HG02642 (cell line): ENCODE results near the gene DNAAF8.
"Not testable (repeated sequence)": the region's sequence is repeated elsewhere in the genome, so short reads cannot be mapped to it uniquely, and the experiment has no call there.

Experiments used
- ATAC-seq: cut with Tn5 transposase; IDR thresholded peaks from one replicate; pipeline ENCODE4 v1.9.1; 2021; ENCODE audit warnings: mild to moderate bottlenecking; ENCODE audit not compliant: unreplicated experiment, poor library complexity

DNAAF8 gene

DNA sequence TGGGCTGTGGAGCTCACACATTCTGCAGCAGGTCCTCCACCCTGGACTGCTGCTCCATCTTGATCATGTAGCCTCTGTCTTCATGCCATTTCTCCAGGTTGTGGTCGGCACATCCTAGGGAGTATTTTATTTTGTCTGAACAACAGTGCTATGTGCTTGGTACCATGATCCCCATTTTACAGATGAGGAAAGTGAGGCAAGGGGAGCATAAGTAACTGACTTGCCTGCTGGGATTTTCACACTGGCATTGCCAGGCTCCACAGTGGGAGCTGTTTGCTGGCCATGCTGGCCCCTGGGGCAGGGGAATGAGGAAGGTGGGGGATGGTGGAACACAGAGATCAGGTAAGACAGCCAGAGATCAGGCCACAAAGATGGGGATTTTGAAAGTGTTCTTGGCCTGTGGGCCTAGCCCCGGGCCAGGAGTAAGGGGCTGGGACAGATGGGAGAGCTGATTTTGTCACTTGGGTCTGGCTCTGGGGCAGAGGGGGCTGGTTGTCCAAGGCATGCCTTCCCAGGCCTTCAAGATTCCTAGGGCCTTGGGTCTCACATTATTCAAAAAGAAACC, 41.9 kb downstream of the DNAAF8 start:
- no peak for ATAC-seq

GRCh38 chr16:4777339-4778049, 43.2 kb downstream of the DNAAF8 start:
- no peak for ATAC-seq

- no peak for ATAC-seq
These were observed 43.7 kb downstream of the DNAAF8 start for GRCh38 chr16:4778050-4778392.

- no peak for ATAC-seq
These were observed 45.9 kb downstream of the DNAAF8 start for GRCh38 chr16:4780235-4780634.

DNA sequence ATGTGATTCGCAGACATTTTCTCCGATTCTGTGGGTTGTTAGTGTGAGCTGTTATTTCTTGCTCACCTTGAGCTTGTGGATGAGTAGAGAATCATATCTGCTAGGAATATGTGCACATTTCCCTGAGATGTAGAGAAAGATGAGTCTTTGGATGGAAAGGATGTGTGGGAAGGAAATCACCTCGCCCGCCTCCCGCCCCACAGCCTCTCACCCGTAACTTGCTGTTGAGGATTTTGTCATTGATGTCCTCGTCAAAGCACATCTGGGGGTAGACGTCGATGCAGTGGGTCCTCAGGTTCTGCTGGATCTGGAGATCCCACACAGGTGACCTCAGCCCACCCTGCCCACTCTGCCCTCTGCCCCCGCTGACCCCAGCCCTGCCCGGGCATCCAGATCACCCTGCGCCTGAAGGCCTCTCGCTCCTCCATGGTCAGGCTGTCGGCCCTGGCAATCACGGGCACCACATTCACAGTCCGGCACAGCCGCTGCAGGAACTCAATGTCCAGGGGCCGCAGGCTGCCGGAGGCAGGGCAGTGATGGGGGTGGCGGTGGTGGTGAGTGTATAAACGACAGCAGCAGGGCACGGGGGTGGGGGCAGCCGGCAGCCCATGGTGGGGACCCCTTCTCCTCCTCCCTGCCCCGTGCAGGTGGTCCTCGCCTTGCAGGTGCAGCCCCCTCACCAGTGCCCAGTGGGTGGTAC, 49.1 kb downstream of the DNAAF8 start:
- no peak for ATAC-seq

GRCh38 chr16:4783951-4784336, 49.6 kb downstream of the DNAAF8 start:
- ATAC-seq = no peak

DNA sequence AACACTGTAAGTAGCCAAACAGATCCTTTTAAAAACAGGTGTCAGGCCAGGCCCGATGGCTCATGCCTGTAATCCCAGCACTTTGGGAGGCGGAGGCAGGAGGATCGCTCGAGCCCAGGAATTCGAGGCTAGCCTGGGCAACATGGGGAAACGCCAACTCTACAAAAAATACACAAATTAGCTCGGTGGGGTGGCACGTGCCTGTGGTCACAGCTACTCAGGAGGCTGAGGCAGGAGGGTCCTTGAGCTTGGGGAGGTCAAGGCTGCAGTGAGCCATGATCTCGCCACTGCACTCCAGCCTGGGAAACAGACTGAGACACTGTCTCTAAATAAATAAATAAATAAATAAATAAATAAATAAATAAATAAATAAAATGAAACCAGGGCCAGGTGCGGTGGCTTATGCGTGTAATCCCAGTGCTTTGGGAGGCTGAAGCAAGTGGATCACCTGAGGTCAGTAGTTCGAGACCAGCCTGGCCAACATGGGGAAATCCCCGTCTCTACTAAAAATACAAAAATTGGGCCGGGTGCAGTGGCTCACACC, 50.2 kb downstream of the DNAAF8 start:
- not testable (repeated sequence) for ATAC-seq

DNA sequence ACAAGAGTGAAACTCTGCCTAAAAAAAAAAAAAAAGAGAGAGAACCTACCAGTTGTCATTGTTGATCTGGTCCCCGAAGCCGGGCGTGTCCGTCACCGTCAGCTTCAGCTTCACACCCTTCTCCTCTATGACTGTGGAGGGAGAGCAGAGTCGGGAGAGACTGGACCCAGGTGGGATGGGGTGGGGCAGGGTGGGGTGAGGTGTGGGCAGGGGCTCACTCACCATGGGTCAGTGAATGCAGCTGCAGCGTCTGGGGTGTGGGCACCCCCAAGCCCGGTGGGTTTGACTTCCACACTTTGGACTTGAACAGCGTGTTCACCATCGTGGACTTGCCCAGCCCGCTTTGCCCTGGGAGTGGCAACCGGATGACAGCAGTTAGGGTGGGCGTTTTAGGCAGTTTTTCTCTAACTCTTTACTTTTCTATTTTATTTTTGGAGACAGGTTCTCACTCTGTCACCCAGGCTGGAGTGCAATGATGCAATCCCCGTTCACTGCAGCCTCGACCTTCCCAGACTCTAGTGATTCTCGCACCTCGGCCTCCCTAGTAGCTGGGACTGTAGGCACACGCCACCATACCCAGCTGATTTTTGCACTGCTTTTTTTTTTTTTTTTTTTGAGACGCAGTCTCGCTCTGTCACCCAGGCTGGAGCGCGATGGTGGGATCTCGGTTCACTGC, 51.6 kb downstream of the DNAAF8 start:
- ATAC-seq = no peak

DNA sequence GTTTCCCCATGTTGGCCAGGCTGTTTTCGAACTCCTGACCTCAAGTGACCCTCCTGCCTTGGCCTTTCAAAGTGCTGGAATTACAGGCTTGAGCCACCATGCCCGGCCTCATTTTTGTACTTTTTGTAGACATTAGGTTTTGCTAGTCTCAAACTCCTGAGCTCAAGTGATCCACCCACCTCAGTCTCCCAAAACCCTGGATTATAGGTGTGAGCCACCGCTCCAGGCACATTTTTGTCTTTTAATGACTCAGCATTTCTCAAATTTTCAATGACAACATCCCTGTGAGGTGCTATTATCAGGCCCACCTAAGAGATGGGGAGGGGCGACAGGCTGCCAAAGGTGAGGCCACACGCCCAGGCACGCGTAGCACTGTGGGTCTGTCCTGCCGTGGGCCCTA, 52.7 kb downstream of the DNAAF8 start:
- ATAC-seq = no peak

DNA sequence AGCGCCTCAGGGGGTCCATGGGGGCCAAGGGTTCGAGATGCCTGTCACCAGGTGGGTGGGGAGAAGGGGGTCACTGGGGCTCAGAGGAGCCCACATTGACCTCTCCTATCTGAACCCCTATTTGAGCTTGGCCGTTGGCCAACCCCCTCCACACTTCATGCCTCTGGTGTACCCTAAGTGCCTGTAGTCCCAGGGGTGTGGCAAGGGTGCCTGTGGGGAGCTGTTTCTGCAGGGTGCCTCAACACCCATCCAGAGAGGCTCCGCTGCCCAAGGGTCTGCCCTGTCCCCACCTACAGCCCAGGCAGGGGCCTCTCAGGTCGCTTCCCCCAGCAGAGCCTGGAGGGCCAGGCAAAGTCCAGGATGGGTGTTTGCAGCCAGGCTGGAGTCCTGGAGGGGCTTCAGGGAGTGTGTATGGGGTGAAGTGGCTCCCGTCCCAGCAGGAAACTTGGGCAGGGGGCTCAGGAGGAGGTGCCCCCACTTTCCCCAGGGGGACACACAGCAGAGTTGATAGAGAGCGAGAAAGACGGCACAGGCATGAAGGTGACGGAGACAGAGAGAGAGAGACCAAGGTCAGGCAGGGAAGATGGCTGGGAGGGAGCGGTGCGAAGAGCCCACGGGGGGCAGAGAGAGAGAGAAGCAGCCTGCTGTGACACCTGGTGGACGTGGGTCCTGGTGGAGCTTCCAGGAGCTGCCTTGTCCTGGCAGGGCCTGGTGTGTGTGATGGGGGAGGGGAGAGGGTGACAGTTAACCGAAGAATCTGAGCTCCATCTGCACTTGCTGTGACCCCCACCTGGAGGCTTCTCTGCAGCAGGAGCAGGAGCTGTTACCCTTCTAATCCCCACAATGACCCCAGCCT, 53.5 kb downstream of the DNAAF8 start, which contains the start of gene SEPTIN12:
SEPTIN12 (minus strand) TSS at position 719 of the 856 bp plus-strand sequence; CDS start at position 19, 700 bp downstream.
- ATAC-seq = no peak

DNA sequence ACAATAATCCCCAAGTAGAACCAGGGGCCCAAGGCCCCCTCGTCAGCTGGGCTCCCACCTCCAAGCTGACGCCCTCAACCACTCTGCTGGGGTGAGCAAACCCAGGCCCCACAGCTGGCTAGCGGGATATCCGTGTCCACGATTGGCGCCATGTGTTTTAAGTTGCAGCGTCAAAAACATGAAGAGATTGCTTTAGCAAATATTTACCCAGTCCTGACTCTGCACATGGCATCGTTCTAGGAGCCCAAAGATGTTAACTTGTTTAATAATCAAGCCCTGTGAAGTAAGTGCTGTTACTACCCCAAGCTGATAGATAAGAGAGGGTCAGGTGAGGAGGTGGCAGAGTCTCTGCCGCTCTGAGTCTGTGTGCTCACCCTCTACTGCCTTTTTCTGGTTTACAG, 54.2 kb downstream of the DNAAF8 start:
- ATAC-seq = no peak

GRCh38 chr16:4788910-4789309, 54.6 kb downstream of the DNAAF8 start:
- no peak for ATAC-seq

GRCh38 chr16:4790261-4790660, 55.9 kb downstream of the DNAAF8 start:
- ATAC-seq = no peak

DNA sequence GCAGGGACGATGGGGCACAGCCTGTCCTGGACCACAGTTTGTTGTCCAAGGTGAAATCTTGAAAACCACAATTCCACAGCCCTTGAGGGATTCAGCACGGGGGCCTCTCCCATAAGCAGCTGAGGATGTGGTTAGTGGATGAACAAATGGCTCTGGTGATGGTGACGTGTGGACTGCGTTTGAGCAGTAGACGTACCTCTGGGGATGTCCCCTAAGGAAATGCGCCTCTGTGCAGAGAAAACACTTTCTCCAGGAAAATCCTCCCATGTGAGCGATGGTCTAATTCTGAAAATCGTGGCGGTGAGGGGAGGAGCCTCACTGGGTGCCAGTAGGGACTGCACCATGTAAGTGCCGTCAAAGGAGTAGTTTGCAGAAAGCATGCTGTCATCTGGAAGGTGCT, 56.5 kb downstream of the DNAAF8 start:
- ATAC-seq = no peak

DNA sequence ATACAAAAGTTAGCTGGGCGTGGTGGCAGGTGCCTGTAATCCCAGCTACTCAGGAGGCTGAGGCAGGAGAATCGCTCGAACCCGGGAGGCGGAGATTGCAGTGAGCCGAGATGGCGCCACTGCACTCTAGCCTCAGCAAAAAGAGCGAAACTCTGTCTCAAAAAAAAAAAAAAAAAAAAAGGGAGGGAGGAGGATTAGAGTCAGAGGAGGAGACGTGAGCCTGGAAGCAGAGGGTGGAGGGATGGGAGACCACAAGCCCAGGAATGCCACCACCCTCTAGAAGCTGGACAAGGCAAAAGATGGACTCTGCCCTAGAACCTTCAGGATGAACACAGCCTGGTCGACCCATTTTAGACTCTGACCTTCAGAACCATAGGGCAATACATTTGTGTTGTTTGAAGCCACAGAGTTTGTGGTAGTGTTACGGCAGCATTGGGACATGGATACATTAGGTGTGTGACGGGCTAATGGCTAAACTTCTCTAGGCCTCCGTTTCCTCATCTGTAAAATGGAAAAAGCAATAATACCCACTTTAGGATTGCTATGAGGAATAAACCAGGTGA, 58.7 kb downstream of the DNAAF8 start:
- no peak for ATAC-seq

- no peak for ATAC-seq
These were observed 61.0 kb downstream of the DNAAF8 start, which contains the start of gene SMIM22 for GRCh38 chr16:4795181-4795827. Gene SMIM22 (plus strand): TSS chr16:4795369. CDS start chr16:4795735, 366 bp downstream.

GRCh38 chr16:4795828-4796572, 61.7 kb downstream of the DNAAF8 start:
- ATAC-seq = no peak
